Activated CD8-positive, alpha-beta T cell treated with anti-CD3 and anti-CD28 coated beads for 36 hours (primary cell): ENCODE results near the gene INPP5D. TPM values are rescaled to one million over a fixed set of nuclear protein-coding genes. Genes with fewer than 3 reads are reported as not detected.

Source experiments
- ATAC-seq: fragments of 200-7000 bp; cut with Tn5 transposase; one replicate; pipeline ENCODE4 v1.10.0; 2021; ENCODE audit warnings: mild to moderate bottlenecking, moderate library complexity
- CTCF ChIA-PET: fragments of 350-600 bp; sonication (Branson Sonifier 250); formaldehyde crosslinking; loops from one replicate; lab custom pipeline; 2021; ENCODE audit warnings: antibody characterized with exemption; lab: Charles Lee
- POLR2A ChIA-PET: fragments of 350-600 bp; sonication (Branson Sonifier 250); formaldehyde crosslinking; loops from one replicate; lab custom pipeline; 2021; ENCODE audit warnings: antibody characterized with exemption; lab: Charles Lee
- DNase-seq: peaks from one replicate; pipeline ENCODE4 v3.0.0-alpha.2; 2020
- H3K27ac Mint-ChIP-seq: one replicate; pipeline ENCODE4 v1.8.0; 2021; ENCODE audit warnings: mild to moderate bottlenecking, mixed read lengths
- H3K27me3 Mint-ChIP-seq: one replicate; pipeline ENCODE4 v1.8.0; 2021; ENCODE audit warnings: mixed read lengths
- H3K36me3 Mint-ChIP-seq: one replicate; pipeline ENCODE4 v1.8.0; 2021; ENCODE audit warnings: low read depth, mixed read lengths
- H3K4me1 Mint-ChIP-seq: one replicate; pipeline ENCODE4 v1.8.0; 2021; ENCODE audit warnings: low read depth, mixed read lengths
- H3K4me3 Mint-ChIP-seq: one replicate; pipeline ENCODE4 v1.8.0; 2021; ENCODE audit warnings: mild to moderate bottlenecking, moderate library complexity, mixed read lengths
- H3K9me3 Mint-ChIP-seq: one replicate; pipeline ENCODE4 v1.8.0; 2021; ENCODE audit warnings: mixed read lengths
- intact Hi-C: fragments of 100-400 bp; cut with micrococcal nuclease; formaldehyde crosslinking; loops from one replicate; pipeline ENCODE4 v1.10.0; 2022
- total RNA-seq, 2 experiments: library from RNA; stranded (reverse); gene quantifications; one replicate each; pipeline ENCODE4 v1.2.3, GENCODE V29; 2021
- TF ChIP-seq, protein P1 (sequence below): fragments of 200-600 bp; IDR thresholded peaks from one replicate; pipeline ENCODE4 v1.8.0; 2022; ENCODE audit warnings: antibody characterized with exemption, mild to moderate bottlenecking

INPP5D gene
- total RNA-seq, 2 experiments from 2014 or later = 38.6 to 40.2 TPM

DNA sequence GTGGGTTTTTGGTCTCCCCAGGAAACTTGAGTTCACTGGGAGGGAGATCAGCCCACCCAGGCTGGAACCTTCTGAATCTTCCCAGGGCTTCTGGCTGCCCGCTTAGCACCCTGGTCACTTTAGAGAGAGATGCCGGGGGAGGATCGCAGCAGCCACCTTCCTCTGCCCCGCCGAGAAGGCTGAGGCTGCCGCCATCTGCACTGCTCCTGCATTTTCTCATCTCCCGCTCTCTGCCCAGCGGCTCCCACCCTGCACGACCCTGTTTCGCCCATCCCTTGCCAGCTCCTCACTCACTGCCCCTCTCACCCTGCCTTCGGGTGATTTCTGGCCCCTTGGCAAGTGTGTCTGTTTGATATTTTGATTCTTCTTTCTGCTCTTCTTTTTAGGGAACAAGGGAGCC lies 108.8 kb downstream of the INPP5D start:
- no peak overlapping the region for H3K27ac Mint-ChIP-seq
- ChIA-PET POLR2A (interaction anchor here (0.6 kb wide), 1 partner anchor 60 kb away, joined by 3 read pairs; no protein-coding TSS in a partner anchor), CTCF (no interaction called here)
- H3K36me3 Mint-ChIP-seq = peaks cover 39% of the 10 kb centered on the region
- H3K4me3 Mint-ChIP-seq = no peak overlapping the region
- H3K4me1 Mint-ChIP-seq = peaks cover 5% of the 10 kb centered on the region
- no peak for ATAC-seq
- TF ChIP-seq, protein P1, sequence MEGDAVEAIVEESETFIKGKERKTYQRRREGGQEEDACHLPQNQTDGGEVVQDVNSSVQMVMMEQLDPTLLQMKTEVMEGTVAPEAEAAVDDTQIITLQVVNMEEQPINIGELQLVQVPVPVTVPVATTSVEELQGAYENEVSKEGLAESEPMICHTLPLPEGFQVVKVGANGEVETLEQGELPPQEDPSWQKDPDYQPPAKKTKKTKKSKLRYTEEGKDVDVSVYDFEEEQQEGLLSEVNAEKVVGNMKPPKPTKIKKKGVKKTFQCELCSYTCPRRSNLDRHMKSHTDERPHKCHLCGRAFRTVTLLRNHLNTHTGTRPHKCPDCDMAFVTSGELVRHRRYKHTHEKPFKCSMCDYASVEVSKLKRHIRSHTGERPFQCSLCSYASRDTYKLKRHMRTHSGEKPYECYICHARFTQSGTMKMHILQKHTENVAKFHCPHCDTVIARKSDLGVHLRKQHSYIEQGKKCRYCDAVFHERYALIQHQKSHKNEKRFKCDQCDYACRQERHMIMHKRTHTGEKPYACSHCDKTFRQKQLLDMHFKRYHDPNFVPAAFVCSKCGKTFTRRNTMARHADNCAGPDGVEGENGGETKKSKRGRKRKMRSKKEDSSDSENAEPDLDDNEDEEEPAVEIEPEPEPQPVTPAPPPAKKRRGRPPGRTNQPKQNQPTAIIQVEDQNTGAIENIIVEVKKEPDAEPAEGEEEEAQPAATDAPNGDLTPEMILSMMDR = no peak
- no peaks in the 10 kb centered on the region for H3K9me3 Mint-ChIP-seq
- DNase-seq = no peak
- H3K27me3 Mint-ChIP-seq = no peaks in the 10 kb centered on the region
- intact Hi-C loops = no loop called here

DNA sequence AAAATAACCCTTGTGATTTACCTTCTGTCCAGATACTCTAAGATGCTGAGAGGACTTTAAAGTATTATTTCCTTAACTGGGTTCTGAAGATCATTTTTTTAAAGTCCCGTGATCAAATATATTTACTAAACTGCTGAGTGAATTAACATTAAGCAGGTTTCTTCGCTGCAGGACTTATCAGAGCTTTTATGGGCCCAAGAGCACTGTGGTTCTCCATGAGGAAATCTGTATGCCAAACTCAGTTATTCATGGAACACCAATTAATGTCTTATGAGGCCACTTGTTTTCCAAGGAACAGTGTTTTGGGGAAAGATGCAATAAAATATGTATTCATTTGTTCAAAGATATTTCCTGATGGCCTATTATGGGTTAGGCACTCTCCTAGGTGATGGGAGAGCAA lies 111.2 kb downstream of the INPP5D start:
- Mint-ChIP-seq H3K9me3 (no peaks in the 10 kb centered on the region), H3K36me3 (peaks cover 36% of the 10 kb centered on the region), H3K27ac (no peak overlapping the region), H3K27me3 (no peaks in the 10 kb centered on the region), H3K4me3 (no peak overlapping the region), H3K4me1 (peaks cover 2% of the 10 kb centered on the region)
- no peak for ATAC-seq
- ChIA-PET POLR2A (interaction anchor here (0.7 to 1.0 kb wide), 2 partner anchors 79 to 240 kb away, joined by 3 to 4 read pairs; no protein-coding TSS in a partner anchor), CTCF (no interaction called here)
- TF ChIP-seq, protein P1 = no peak
- no peak for DNase-seq
- intact Hi-C loops = no loop called here

DNA sequence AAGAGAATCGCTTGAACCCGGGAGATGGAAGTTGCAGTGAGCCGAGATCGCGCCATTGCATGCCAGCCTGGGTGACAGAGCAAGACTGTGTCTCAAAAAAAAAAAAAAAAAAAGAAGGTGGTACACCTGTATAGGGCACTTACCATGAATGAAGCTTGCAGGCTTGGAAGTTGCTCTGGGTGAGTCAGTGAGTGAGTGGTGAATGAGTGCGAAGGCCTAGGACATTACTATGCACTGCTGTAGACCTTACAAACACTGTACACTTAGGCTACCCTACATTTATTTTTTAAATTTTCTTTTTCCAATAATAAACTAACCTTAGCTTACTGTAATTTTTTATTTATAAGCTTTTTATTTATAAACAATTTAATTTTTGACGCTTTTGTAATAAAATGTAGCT lies 113.0 kb downstream of the INPP5D start:
- peak overlapping the region; percentile 25 for H3K27ac Mint-ChIP-seq

DNA sequence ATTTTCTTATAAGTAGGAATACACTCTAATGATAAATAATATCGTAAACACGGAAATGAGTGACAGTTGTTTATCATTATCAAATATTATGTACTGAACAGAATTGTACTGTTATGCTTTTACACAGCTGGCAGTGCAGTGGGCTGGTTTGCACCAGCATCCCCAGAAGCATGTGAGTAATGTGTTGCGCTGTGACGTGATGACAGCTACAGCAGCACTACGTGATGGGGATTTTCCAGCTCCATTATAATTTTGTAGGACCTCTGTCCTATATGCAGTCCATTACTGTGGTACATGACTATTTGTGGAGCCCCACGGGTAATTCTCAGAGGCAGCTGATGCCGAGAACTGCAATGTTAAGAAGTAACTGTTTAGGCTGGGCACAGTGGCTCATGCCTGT lies 114.0 kb downstream of the INPP5D start:
- Mint-ChIP-seq H3K4me1 (peaks cover 2% of the 10 kb centered on the region), H3K36me3 (peaks cover 42% of the 10 kb centered on the region), H3K4me3 (no peak overlapping the region), H3K9me3 (no peaks in the 10 kb centered on the region), H3K27ac (no peak overlapping the region), H3K27me3 (no peaks in the 10 kb centered on the region)
- intact Hi-C loops = no loop called here
- POLR2A ChIA-PET = no interaction called here
- TF ChIP-seq, protein P1 = no peak
- no peak for DNase-seq
- CTCF ChIA-PET = no interaction called here
- no peak for ATAC-seq

More for the DNA sequence above, 113.0 kb downstream of the INPP5D start:
- no peak for DNase-seq
- H3K4me1 Mint-ChIP-seq = peaks cover 2% of the 10 kb centered on the region
- peaks cover 40% of the 10 kb centered on the region for H3K36me3 Mint-ChIP-seq
- ChIA-PET CTCF (no interaction called here), POLR2A (no interaction called here)
- no peaks in the 10 kb centered on the region for H3K9me3 Mint-ChIP-seq
- no peak for ATAC-seq
- no peak overlapping the region for H3K4me3 Mint-ChIP-seq
- H3K27me3 Mint-ChIP-seq = no peaks in the 10 kb centered on the region
- TF ChIP-seq, protein P1 = no peak
- intact Hi-C loops = no loop called here

DNA sequence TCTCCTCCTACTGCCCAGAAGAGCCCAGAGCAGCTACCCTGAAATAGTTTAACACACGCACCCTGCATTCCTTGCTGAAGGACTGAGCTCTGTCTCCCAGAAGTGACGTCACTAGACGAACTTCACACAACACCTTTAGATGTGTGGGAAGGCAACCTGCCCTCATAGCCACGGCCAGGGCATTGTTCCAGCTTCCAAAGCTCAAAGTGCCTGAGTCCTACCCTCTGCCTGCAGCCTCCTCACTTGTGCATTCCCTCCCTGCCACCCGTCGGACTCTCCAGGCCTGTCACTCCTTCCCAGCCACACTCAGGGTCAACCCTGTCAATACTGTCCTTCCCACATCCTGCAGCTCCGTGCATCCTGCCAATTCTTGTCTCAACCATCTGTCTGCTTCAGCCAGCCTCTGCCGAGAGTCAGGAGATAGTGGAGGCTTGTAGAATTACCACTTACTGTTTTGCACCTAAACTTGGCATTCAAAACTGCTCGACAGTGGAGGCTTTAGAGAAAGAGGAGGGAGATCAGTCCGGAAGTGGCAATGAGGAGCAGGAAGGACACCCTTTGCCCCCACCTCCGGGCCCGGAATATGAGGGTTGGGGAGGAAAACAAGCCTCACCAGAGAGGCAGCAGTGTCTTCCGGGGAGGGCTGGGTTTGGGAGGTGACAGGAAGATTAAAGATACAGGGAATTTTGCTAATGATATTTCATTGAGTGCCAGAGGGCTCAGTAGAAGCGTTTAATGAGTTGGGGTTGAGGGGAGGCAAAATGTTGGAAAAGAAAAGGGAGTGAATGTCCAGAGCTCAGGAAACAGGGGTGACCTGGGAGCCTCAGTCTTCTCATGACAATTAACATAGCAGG lies 119.1 kb downstream of the INPP5D start:
- DNase-seq = no peak
- H3K9me3 Mint-ChIP-seq = no peaks in the 10 kb centered on the region
- TF ChIP-seq, protein P1 = no peak
- H3K27me3 Mint-ChIP-seq = no peaks in the 10 kb centered on the region
- H3K4me1 Mint-ChIP-seq = peaks cover 2% of the 10 kb centered on the region
- H3K27ac Mint-ChIP-seq = peak overlapping the region; percentile 9
- peaks cover 27% of the 10 kb centered on the region for H3K36me3 Mint-ChIP-seq
- intact Hi-C loops = no loop called here
- ChIA-PET POLR2A (interaction anchor here (0.6 kb wide), 1 partner anchor 21 kb away, joined by 3 read pairs; no protein-coding TSS in a partner anchor), CTCF (no interaction called here)
- H3K4me3 Mint-ChIP-seq = no peak overlapping the region
- no peak for ATAC-seq
